ENCODE measurements around the gene STRADA. TPM values are rescaled to one million over a fixed set of nuclear protein-coding genes. Genes with fewer than 3 reads are reported as not detected.

The STRADA gene
- polyA plus RNA-seq, 1 experiment, result 28.0 TPM

- POLR2A ChIA-PET, result interaction anchor here (0.5 to 0.7 kb wide), 3 partner anchors 32 to 79 kb away, joined by 3 to 6 read pairs (median 3); partner anchors contain the start of genes DDX42 and MAP3K3
- no peak overlapping the region for H3K27ac ChIP-seq (ENCODE audit: low read depth, low read length)
- CTCF ChIA-PET, result no interaction called here
- no peaks in the 10 kb centered on the region for H3K9me3 ChIP-seq (ENCODE audit: control insufficient read depth, insufficient read depth, low read length)
- H3K4me3 ChIP-seq (ENCODE audit: low read depth, low read length), result no peak overlapping the region
- DNase-seq (ENCODE audit: low read depth, low spot score), result no peak
- TF ChIP-seq CTCF (IDR thresholded peaks at IDR 0.05; ENCODE audit: low read depth, low read length), result no peak
- H3K27me3 ChIP-seq (ENCODE audit: control insufficient read depth, insufficient read depth, low read length), result no peaks in the 10 kb centered on the region
Measured at GRCh38 chr17:63694229-63694949, 47.2 kb downstream of the STRADA start.

GRCh38 chr17:63693411-63694113 lies 48.0 kb downstream of the STRADA start:
- ChIA-PET CTCF (no interaction called here), POLR2A (no interaction called here)
- Histone ChIP-seq H3K27ac (ENCODE audit: low read depth, low read length) (no peak overlapping the region), H3K4me3 (ENCODE audit: low read depth, low read length) (no peak overlapping the region), H3K27me3 (ENCODE audit: control insufficient read depth, insufficient read depth, low read length) (no peaks in the 10 kb centered on the region), H3K9me3 (ENCODE audit: control insufficient read depth, insufficient read depth, low read length) (no peaks in the 10 kb centered on the region)
- no peak for TF ChIP-seq CTCF (IDR thresholded peaks at IDR 0.05; ENCODE audit: low read depth, low read length)
- DNase-seq (ENCODE audit: low read depth, low spot score), result no peak

DNA sequence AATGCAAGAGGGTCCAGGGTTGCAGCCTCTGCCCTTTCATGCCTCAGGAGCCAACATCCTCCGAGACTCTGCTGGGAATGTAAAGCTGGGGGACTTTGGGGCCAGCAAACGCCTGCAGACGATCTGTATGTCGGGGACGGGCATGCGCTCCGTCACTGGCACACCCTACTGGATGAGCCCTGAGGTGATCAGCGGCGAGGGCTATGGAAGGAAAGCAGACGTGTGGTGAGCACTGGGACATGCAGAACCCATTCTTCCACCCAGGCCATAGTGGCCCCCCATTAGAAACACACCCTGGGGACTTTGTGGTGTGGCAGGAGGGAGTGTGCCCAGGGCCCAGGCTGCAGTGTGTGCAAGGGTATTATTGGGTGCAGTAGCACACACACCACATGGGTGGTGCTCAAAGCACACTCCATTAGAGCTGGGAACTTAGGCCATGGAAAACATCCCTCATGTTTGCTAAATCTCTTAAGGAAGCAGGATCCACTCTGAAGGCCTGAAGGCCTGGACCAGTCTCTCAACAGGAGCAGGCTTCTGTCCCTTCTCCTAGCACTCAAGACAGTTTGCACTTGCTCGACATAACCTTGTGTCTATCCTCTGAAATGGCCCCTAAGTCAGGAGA lies 49.3 kb downstream of the STRADA start:
- CTCF ChIA-PET, result no interaction called here
- Histone ChIP-seq H3K4me3 (ENCODE audit: low read depth, low read length) (no peak overlapping the region), H3K27ac (ENCODE audit: low read depth, low read length) (no peak overlapping the region), H3K9me3 (ENCODE audit: control insufficient read depth, insufficient read depth, low read length) (no peaks in the 10 kb centered on the region), H3K27me3 (ENCODE audit: control insufficient read depth, insufficient read depth, low read length) (no peaks in the 10 kb centered on the region)
- no peak for TF ChIP-seq CTCF (IDR thresholded peaks at IDR 0.05; ENCODE audit: low read depth, low read length)
- POLR2A ChIA-PET, result no interaction called here
- no peak for DNase-seq (ENCODE audit: low read depth, low spot score)

DNA sequence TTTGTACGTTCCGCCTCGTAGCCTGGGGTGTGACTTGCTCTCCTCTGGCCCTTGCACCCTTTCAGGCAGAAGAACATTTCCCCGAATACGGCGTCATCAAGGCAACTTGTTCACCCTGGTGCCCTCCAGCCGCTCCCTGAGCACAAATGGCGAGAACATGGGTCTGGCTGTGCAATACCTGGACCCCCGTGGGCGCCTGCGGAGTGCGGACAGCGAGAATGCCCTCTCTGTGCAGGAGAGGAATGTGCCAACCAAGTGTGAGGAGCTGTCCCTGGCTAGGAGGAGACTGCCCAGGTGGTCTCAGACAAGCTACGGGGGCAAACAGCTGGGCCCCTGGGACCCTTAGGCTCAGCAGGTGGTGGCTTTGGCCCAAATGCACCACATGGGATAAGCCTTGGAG lies 52.1 kb downstream of the STRADA start:
- Histone ChIP-seq H3K9me3 (ENCODE audit: control insufficient read depth, insufficient read depth, low read length) (no peaks in the 10 kb centered on the region), H3K4me3 (ENCODE audit: low read depth, low read length) (no peak overlapping the region), H3K27ac (ENCODE audit: low read depth, low read length) (no peak overlapping the region), H3K27me3 (ENCODE audit: control insufficient read depth, insufficient read depth, low read length) (no peaks in the 10 kb centered on the region)
- ChIA-PET POLR2A (interaction anchor here (0.5 kb wide), 1 partner anchor 191 kb away, joined by 4 read pairs; no protein-coding TSS in a partner anchor), CTCF (no interaction called here)
- TF ChIP-seq CTCF (IDR thresholded peaks at IDR 0.05; ENCODE audit: low read depth, low read length), result no peak
- no peak for DNase-seq (ENCODE audit: low read depth, low spot score)
